ENCODE data around the gene LMBRD2. TPM values are rescaled to one million over a fixed set of nuclear protein-coding genes. Genes with fewer than 3 reads are reported as not detected.

LMBRD2 gene
- total RNA-seq, 1 donor from 2014 or later: 5.1 TPM

DNA sequence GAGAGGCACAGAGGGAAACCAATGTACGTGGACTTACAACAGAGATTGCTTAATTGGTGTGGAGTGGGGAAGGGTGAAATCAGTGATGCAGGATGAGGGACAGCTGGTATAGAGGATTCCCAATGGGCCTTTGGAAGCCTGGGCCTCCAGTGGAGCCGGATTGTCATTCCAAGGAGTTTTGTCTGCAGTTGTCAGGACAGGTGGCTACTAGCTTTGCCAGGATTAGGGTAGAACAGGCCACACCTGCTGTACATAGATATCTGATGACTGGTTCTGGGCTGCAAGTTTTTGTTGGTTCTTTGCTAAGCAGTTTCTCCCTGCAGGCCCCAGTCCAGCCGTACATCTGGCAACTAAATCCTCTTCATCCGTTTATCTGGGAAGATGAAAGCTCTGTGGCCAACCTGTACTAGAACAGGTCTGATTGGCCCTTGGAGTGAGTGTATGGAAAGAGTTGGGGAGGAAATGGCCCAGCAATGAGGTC is 4.5 kb upstream of the LMBRD2 start:
- peaks cover 24% of the 10 kb centered on the region for H3K36me3 Mint-ChIP-seq (ENCODE audit: low read depth, unreplicated experiment)
- no peaks in the 10 kb centered on the region for H3K9me3 Mint-ChIP-seq (ENCODE audit: unreplicated experiment)
- H3K27ac Mint-ChIP-seq (ENCODE audit: unreplicated experiment): no peak overlapping the region
- TF ChIP-seq, protein P1, sequence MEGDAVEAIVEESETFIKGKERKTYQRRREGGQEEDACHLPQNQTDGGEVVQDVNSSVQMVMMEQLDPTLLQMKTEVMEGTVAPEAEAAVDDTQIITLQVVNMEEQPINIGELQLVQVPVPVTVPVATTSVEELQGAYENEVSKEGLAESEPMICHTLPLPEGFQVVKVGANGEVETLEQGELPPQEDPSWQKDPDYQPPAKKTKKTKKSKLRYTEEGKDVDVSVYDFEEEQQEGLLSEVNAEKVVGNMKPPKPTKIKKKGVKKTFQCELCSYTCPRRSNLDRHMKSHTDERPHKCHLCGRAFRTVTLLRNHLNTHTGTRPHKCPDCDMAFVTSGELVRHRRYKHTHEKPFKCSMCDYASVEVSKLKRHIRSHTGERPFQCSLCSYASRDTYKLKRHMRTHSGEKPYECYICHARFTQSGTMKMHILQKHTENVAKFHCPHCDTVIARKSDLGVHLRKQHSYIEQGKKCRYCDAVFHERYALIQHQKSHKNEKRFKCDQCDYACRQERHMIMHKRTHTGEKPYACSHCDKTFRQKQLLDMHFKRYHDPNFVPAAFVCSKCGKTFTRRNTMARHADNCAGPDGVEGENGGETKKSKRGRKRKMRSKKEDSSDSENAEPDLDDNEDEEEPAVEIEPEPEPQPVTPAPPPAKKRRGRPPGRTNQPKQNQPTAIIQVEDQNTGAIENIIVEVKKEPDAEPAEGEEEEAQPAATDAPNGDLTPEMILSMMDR (IDR thresholded peaks at IDR 0.05; ENCODE audit: unreplicated experiment): no peak
- H3K27me3 Mint-ChIP-seq (ENCODE audit: unreplicated experiment): peaks cover 2% of the 10 kb centered on the region
- no peak overlapping the region for H3K4me3 Mint-ChIP-seq (ENCODE audit: unreplicated experiment)
- no peak for DNase-seq (ENCODE audit: low spot score)
- peaks cover 16% of the 10 kb centered on the region for H3K4me1 Mint-ChIP-seq (ENCODE audit: unreplicated experiment)

DNA sequence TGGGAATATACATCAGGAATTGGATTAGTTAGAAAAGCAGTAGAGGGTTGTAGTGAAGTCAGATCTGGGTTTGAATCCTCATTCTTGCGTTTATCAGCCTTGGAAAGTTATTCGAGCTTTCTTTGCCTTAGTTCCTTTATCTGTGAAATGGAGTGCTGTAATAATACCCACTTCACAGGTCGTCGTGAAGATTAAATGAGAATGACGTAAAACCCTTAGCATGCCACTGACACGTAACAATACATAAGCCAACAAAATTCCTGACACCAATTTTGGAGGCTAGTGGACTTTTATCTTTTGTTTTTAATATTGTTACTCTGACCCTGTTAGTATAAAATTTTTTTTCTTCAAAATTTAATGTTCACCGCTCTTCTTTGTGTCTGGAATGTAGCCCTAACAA is 3.6 kb upstream of the LMBRD2 start:
- peaks cover 16% of the 10 kb centered on the region for H3K4me1 Mint-ChIP-seq (ENCODE audit: unreplicated experiment)
- no peak overlapping the region for H3K27ac Mint-ChIP-seq (ENCODE audit: unreplicated experiment)

DNA sequence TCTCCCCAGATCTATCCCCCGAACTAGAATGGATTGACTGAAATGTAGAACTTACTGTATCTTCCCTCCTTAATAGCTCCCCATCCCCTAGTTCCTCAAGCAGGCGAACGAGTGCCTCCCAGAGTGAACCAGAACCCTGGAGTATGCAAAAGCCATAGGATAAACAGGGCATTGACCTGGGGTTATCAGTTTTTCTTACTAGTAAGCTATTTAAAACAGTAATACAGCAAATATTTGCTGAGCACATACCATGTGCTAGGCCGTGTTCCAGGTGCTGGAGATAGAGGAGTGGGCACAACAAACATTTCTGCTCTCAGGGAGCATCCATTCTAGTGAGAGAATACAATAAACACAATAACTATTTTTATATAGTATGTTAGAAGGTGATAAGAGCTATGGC is 2.0 kb upstream of the LMBRD2 start:
- Mint-ChIP-seq H3K9me3 (ENCODE audit: unreplicated experiment) (no peaks in the 10 kb centered on the region), H3K4me1 (ENCODE audit: unreplicated experiment) (peaks cover 16% of the 10 kb centered on the region), H3K27ac (ENCODE audit: unreplicated experiment) (no peak overlapping the region), H3K4me3 (ENCODE audit: unreplicated experiment) (peak overlapping the region; percentile 73), H3K36me3 (ENCODE audit: low read depth, unreplicated experiment) (peaks cover 17% of the 10 kb centered on the region), H3K27me3 (ENCODE audit: unreplicated experiment) (peaks cover 2% of the 10 kb centered on the region)
- TF ChIP-seq, protein P1 (IDR thresholded peaks at IDR 0.05; ENCODE audit: unreplicated experiment): no peak
- no peak for DNase-seq (ENCODE audit: low spot score)

More for the DNA sequence above, 3.6 kb upstream of the LMBRD2 start:
- no peak overlapping the region for H3K4me3 Mint-ChIP-seq (ENCODE audit: unreplicated experiment)
- peaks cover 2% of the 10 kb centered on the region for H3K27me3 Mint-ChIP-seq (ENCODE audit: unreplicated experiment)
- no peak for DNase-seq (ENCODE audit: low spot score)
- peaks cover 24% of the 10 kb centered on the region for H3K36me3 Mint-ChIP-seq (ENCODE audit: low read depth, unreplicated experiment)
- TF ChIP-seq, protein P1 (IDR thresholded peaks at IDR 0.05; ENCODE audit: unreplicated experiment): no peak
- H3K9me3 Mint-ChIP-seq (ENCODE audit: unreplicated experiment): no peaks in the 10 kb centered on the region

DNA sequence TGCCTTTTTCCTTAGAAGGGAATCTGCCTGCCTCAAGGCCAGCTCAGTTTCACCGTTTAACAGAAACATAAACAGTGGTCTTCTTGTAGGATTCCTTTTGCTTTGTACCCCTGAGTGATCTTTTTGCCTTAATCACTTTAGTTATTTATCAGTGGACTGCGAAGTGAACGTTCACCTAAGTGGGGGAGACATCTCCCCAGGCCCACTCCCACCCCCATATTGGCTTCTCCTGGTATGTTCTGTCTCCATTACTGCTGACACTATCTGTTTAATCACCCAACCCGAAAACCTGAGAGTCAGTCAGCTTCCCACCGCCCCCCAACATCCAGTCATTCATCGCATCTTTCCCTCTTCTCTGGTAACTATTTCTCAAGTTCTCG is 1.6 kb upstream of the LMBRD2 start:
- TF ChIP-seq, protein P1 (IDR thresholded peaks at IDR 0.05; ENCODE audit: unreplicated experiment): no peak
- H3K27ac Mint-ChIP-seq (ENCODE audit: unreplicated experiment): no peak overlapping the region
- DNase-seq (ENCODE audit: low spot score): no peak

DNA sequence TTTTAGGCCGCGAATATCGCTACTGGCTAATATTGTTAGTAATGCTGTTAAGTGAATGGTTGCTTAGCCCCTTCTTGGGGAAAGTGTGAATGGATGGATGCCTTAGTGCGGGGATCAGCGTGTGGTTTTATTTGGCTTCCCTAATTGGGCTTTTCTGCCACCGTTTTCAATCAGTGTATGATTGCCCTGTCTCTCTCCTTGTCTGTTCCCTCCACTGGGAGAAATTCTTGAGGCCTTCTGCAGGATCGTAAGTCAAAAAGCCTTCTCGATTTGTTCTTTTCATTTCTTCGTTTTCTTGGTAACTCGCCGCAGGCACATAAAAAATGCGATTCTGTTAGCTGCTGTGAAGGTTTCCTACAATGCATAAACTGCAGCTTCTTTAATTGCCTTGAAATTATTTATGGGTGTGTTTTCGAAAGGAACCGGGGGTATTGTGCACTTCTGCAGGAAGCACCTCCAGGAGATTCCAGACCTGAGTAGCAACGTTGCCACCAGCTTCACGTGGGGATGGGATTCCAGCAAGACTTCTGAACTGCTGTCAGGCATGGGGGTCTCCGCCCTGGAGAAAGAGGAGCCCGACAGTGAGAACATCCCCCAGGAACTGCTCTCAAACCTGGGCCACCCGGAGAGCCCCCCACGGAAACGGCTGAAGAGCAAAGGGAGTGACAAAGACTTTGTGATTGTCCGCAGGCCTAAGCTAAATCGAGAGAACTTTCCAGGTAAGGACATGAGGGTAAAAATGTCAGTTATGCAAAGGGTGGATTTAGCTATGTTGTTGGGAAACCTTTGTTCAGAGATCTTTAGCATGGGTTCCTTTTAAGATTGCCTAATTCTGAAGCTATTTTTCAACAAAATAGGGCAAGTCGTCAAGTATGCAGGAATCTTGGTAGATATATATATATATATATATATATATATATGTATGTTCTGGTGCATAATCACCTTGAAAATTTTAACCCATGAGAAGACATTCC is 924 bp upstream of the LMBRD2 start:
- Mint-ChIP-seq H3K9me3 (ENCODE audit: unreplicated experiment) (no peaks in the 10 kb centered on the region), H3K27ac (ENCODE audit: unreplicated experiment) (peak overlapping the region; percentile 58), H3K36me3 (ENCODE audit: low read depth, unreplicated experiment) (peaks cover 13% of the 10 kb centered on the region), H3K27me3 (ENCODE audit: unreplicated experiment) (peaks cover 2% of the 10 kb centered on the region), H3K4me3 (ENCODE audit: unreplicated experiment) (peak overlapping the region; percentile 94), H3K4me1 (ENCODE audit: unreplicated experiment) (peaks cover 16% of the 10 kb centered on the region)
- no peak for DNase-seq (ENCODE audit: low spot score)
- TF ChIP-seq, protein P1 (IDR thresholded peaks at IDR 0.05; ENCODE audit: unreplicated experiment): no peak

More for the DNA sequence above, 1.6 kb upstream of the LMBRD2 start:
- peaks cover 16% of the 10 kb centered on the region for H3K4me1 Mint-ChIP-seq (ENCODE audit: unreplicated experiment)
- peak overlapping the region; percentile 73 for H3K4me3 Mint-ChIP-seq (ENCODE audit: unreplicated experiment)
- peaks cover 2% of the 10 kb centered on the region for H3K27me3 Mint-ChIP-seq (ENCODE audit: unreplicated experiment)
- H3K9me3 Mint-ChIP-seq (ENCODE audit: unreplicated experiment): no peaks in the 10 kb centered on the region
- H3K36me3 Mint-ChIP-seq (ENCODE audit: low read depth, unreplicated experiment): peaks cover 13% of the 10 kb centered on the region

Data from endothelial cell (in vitro differentiated cells).